ENCODE results near the gene GPX2. TPM values are rescaled to one million over a fixed set of nuclear protein-coding genes. Genes with fewer than 3 reads are reported as not detected.
A peak's percentile ranks its signal among the peaks of the same experiment; 100 is the strongest.

The GPX2 gene
- not detected in 2 replicates for total RNA-seq (2014; rRNA removed; shearing (Covaris generic))

DNA sequence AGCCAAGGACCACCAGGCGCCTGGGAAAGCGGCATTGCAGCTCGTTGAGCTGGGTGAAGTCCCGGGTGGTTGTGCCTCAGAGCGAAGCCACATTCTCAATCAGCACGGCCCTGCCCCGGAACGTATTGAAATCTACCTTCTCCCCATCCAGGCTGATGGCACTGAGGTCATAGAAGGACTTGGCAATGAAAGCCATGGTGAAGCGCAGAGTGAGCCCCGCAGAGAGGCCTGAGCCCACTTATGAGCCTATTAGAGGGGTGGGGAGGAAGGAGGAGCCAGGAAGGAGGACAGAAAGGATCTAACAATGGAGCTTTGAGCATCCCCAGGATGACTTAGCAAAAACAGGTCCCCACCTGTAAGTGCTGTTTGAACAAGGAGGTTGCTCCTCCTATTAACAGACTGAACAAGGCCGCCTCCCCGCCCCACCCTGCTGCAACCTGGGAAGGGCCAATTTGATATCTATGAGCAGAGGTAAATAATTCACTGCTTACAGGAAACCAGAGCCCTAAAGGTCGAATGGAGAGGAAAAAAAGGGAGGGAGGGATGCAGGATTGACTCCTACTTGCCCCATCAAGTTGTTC, at the start of gene GPX2:
TSS of gene GPX2 (minus strand) at position 215 of the 581 bp plus-strand sequence. CDS start at position 196, 19 bp downstream.
- no peak for DNase-seq (ENCODE audit: low spot score)

DNA sequence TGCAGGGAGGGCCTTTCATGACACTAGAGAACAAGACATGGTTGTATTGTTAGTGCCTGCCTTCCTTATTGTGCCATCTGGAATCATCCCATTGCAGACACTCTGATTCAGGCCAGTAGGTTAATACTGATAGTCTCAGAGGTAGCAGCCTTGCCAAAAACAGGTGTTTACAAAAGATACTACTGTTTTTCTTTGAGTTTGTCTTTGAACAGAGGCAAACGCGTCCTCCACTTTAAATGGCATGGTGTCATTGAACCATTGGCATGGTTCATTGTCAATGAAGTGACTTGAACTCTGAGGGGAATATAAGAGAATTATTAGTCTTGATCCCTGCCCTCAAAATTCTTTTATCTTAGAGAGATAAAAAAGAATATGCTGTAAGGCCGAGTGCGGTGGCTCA, 48.4 kb upstream of the GPX2 start:
- DNase-seq (ENCODE audit: low spot score), result no peak

GRCh38 chr14:64990296-64990695, 47.8 kb upstream of the GPX2 start:
- no peak for DNase-seq (ENCODE audit: low spot score)

DNA sequence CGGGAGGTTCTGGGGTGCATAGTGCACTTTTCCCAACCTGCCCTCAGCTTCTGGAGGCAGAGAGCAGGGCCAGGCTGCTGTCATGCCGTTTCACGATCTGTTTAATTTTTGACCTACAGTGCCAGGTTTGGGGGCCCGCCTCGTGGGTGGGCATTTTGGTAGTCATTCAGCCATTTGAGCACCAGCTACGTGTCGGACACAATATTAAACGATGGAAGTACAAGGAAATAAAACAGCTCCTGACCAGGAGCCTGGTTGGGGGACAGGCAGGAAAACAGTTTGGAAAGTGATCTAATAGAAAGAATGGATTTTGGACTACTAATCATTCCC, 44.9 kb upstream of the GPX2 start:
- no peak for DNase-seq (ENCODE audit: low spot score)

DNA sequence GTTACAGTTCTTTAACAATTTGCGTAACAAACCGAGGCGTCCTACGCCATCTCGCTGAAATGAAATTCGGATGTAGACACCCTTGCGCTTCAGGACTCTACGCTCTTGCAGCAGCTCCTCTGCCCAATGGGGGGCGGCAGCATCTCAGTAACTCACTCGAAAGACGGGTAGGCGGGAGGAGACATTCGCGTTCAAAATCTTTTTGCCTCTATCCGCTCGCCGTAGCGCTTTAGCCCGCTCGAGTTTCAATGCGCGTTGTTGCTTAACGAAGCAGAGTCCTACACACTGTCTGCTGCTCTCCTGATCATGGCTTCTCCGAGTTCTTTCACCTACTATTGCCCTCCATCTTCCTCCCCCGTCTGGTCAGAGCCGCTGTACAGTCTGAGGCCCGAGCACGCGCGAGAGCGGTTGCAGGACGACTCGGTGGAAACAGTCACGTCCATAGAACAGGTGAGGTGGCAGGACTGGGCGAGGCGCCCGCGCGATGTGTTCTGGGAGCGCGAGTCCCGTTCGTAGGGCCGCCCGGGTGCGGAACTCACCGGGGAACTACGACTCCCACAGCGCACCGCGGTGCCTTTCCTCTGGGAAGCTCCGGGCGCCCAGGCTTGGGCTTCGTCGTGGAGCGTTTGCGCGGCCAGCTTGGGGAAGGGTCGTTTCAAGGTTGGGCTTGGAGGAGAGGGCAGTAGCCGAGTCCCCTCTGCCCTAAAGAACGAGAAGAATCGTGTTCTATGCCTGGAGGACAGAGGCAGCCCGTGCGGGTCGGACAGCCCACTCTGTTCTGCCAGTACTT, 44.3 kb upstream of the GPX2 start, which contains the start of gene FNTB:
TSS of gene FNTB (plus strand) at position 248 of the 790 bp plus-strand sequence. CDS start at position 307, 59 bp downstream.
- DNase-seq (ENCODE audit: low spot score), result peak; percentile 96

DNA sequence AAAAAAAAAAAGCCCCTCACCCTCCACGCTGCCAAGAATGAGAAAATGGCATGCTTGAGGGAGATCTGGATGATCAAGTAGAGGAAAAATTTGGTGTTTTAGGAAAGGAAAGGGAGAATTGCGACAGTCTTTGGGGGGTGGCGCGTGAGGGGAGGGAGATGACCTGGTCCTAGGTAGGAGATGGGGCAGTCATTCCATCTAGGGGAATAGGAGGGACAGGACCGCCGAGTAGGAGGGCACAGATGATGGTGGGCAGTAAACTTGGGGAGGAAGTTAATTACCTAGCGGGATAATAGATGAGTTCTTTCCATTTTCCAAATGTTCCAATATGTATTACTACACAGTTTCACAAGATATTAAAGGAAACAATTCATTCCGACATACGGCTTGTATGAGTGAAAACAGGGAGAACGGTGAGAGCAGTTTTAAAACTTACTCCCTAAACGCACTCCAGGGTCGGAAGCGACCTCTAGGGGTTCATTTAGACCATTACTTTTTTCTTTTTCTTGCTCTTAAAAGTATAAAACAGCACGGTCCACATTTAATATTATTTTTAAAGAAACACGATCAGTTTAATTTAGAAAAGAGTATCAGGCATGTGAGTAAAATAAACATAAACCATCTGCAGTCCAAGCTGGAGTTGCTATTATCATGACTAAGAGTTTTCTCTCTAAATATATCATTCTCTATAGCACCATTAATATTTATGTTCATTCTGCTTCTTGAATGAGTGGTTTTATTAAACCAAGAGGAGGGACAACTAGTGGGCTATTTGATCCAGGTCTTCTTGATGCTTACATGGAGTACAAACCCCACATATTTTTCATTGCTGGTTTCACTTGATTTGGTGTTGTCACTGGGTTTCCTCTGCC, 41.1 kb upstream of the GPX2 start:
- no peak for DNase-seq (ENCODE audit: low spot score)

GRCh38 chr14:64979336-64980074, 37.0 kb upstream of the GPX2 start:
- peak; percentile 47 for DNase-seq (ENCODE audit: low spot score)

DNA sequence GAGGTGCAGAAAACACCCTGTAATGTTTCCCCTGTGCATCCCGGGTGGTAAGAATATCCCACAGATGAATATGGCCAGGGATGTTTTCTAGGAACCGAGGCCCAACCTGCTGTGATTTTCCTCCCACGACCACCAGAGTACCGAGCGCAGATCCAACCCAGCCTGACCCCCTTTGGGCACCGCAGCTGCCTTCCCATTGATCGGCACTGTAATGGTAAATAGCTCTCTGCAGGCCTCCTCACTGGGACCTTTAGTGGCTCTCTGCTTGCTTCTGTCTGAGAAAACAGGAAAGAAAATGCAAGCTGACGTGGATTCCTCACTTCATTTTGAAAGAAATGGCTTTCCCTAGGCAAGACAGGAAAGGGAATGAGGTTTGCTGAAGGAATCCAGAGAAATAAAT, 32.0 kb upstream of the GPX2 start:
- no peak for DNase-seq (ENCODE audit: low spot score)

GRCh38 chr14:64973826-64974225, 31.3 kb upstream of the GPX2 start:
- DNase-seq (ENCODE audit: low spot score), result no peak

DNA sequence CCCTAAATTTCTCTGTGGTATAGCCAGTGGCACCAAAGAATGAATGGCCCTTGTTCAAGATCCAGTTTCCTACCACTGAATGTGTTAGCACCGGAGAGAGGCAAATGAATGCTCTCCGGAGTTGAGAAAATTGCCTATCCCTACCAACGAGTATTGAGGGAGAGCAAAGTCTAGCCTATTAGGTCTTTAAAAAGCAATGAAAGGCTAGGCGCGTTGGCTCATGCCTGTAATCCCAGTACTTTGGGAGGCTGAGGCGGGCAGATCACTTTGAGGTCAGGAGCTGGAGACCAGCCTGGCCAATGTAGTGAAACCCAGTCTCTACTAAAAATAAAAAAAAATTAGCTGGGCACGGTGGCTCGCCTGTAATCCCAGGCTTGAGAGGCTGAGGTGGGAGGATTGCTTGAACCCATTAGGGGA, 30.5 kb upstream of the GPX2 start:
- DNase-seq (ENCODE audit: low spot score), result no peak

DNA sequence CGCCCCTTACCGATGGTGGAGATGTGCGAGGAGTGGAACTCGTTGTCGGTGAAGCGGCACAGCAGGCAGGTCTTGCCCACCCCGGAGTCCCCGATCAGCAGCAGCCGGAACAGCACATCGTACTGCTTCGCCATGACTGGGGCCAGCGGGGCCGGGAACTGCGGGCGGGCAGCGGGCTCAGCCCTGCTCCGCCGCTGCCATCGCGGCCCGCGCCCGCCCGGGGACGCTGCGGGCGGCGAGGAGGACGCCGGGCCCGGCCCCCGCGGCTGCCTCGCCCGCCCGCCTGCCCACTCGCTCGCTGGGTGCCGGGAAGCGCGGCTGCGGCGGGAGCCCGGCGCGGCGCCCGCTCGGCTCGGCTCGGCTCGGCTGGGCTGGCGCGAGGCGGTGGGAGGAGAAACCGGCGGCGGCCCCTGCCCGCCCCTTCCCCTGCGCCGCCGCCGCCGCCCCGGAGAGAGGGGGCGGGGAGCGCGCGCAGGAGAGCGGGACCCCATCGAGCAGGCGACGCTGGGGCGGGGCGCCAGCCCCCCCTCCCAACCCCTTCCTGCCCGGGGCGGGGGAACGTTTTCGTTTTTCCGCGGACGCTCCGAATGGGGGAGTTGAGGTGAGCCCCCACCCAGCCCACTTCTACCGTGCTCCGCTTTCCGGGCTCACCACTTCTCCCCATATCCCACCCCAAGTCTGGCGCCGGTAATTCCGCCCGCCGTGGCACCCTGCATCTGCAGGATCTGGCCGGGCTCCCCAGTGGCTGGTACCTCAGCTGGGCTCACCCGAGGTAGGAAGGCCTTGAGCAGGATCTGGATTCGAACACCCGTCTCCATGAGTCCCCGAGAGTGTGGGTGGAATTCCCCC, 29.6 kb upstream of the GPX2 start, which contains the start of gene RAB15:
TSS of gene RAB15 (minus strand) at position 394 of the 849 bp plus-strand sequence. CDS start at position 134, 260 bp downstream.
- DNase-seq (ENCODE audit: low spot score), result no peak

DNA sequence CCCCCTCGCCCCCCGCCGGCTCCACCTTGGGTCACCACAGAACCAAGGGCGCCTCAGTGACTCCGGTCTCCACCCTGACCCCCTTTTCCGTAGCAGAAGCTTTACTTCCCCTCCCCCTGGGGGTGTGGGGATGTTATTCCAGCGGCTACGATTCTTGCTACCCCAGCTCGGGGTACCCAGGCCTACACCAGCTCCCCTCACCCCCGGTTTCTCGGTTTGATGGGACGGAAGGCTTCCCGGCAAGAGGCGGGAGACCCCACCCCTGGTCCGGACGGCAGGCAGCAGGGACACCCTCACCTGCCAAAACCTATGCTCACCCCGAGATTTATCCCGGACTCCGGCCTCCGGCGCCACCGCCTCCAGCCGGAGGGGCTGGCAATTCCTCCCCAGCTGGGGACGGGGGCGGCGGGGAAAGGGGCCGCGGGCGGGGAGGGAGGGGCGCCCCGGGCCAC, 29.0 kb upstream of the GPX2 start:
- no peak for DNase-seq (ENCODE audit: low spot score)

- DNase-seq (ENCODE audit: low spot score), result no peak
Observed at GRCh38 chr14:64970776-64971477, 28.4 kb upstream of the GPX2 start.

- no peak for DNase-seq (ENCODE audit: low spot score)
Observed at GRCh38 chr14:64970041-64970440, 27.5 kb upstream of the GPX2 start.

DNA sequence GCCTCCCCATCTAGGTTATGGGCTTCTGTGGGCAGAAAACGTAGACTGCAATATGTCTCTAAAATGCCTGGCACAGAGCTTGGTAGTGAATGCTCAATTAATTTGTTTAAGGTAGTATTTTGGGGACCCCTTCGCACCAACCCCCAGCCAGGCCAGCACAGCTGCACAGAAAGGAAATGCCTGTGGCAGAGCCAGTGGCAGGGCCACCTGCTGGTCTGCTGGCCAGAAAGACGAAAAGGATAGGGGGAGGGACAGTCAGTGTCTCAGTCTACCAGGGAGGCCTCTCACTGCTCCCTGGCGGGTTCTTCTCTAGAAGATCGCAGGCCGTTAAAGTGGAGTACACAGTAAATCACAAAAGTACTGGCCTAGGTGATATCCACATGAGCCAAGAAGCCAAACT, 26.1 kb upstream of the GPX2 start:
- DNase-seq (ENCODE audit: low spot score), result no peak

- no peak for DNase-seq (ENCODE audit: low spot score)
Observed at GRCh38 chr14:64968167-64968566, 25.6 kb upstream of the GPX2 start.

GRCh38 chr14:64966976-64967375, 24.4 kb upstream of the GPX2 start:
- no peak for DNase-seq (ENCODE audit: low spot score)

GRCh38 chr14:64965356-64966000, 22.9 kb upstream of the GPX2 start:
- DNase-seq (ENCODE audit: low spot score), result no peak

- no peak for DNase-seq (ENCODE audit: low spot score)
Observed at GRCh38 chr14:64963611-64964010, 21.1 kb upstream of the GPX2 start.
